HepG2 (cell line): ENCODE data around the gene EZH1. TPM values are rescaled to one million over a fixed set of nuclear protein-coding genes. Genes with fewer than 3 reads are reported as not detected.

Experiments used
- ATAC-seq: fragments of 200-7000 bp; cut with Tn5 transposase; 3 replicates; pipeline ENCODE4 v1.9.1; 2020; ENCODE audit warnings: mild to moderate bottlenecking, moderate library complexity
- BruUV-seq: library from RNA; stranded (reverse); fragments of 400-500 nt; replicated peaks from 2 replicates; lab custom pipeline; 2021; lab: Mats Ljungman, UMichigan
- CTCF ChIA-PET: fragments of 300-600 bp; formaldehyde crosslinking; extraction: SDS; loops from one replicate; lab custom pipeline; 2021; ENCODE audit warnings: low total read pairs, inconsistent platforms, low intra/inter-chr PET ratio; lab: Yijun Ruan, JAX
- POLR2A ChIA-PET: fragments of 350-600 bp; sonication (Branson Sonifier 250); formaldehyde crosslinking; loops from one replicate; lab custom pipeline; 2020; ENCODE audit warnings: antibody characterized with exemption, inconsistent platforms; lab: Yijun Ruan, JAX
- DNase-seq: peaks from one replicate; pipeline ENCODE4 v3.0.0-alpha.2; 2015; ENCODE audit warnings: low spot score
- FAIRE-seq: peaks from 3 replicates; lab custom pipeline; 2011; peaks lifted over from hg19 to GRCh38; lab: Jason Lieb, UNC
- H2AFZ ChIP-seq: one replicate; pipeline ENCODE4 v1.6.1; 2011; ENCODE audit warnings: low read length, inconsistent platforms
- H3K27ac ChIP-seq: fragments of 300-600 bp; 3 replicates; pipeline ENCODE4 v1.8.0; 2011; ENCODE audit warnings: mixed run types, mild to moderate bottlenecking, mixed read lengths, low read length, inconsistent platforms; ENCODE audit not compliant: insufficient read depth; ENCODE audit errors: extremely low read length
- H3K27me3 ChIP-seq, 2 experiments: fragments of 200-600 bp in 1 of 2; 2 replicates in 1 of 2; 3 replicates in 1 of 2; pipeline versions ENCODE4 v1.6.0 to v1.8.0; 2011; ENCODE audit warnings: low read length in 2 of 2, mild to moderate bottlenecking in 2 of 2, moderate library complexity in 2 of 2, inconsistent platforms in 1 of 2; ENCODE audit not compliant: insufficient read depth in 2 of 2, control insufficient read depth in 1 of 2
- H3K36me3 ChIP-seq, 2 experiments: fragments of 200-600 bp in 1 of 2; replicated peaks in 1 of 2; 2 replicates in 1 of 2; 3 replicates in 1 of 2; pipeline versions ENCODE4 v1.5.1 to v1.8.0; 2011; ENCODE audit warnings: low read length in 2 of 2, inconsistent platforms in 1 of 2; ENCODE audit not compliant: insufficient read depth in 2 of 2, control insufficient read depth in 1 of 2
- H3K4me1 ChIP-seq: 2 replicates; pipeline ENCODE4 v1.5.1; 2012; ENCODE audit warnings: low read length, inconsistent platforms; ENCODE audit not compliant: insufficient read depth
- H3K4me2 ChIP-seq: 2 replicates; pipeline ENCODE4 v1.6.0; 2011; ENCODE audit warnings: low read depth, low read length, inconsistent platforms
- H3K4me3 ChIP-seq, 3 experiments: fragments of 200-600 bp in 1 of 3; sonication (generic), shearing (Covaris generic) in 1 of 3; replicated peaks in 1 of 3; 2 replicates each; pipeline ENCODE4 v1.5.1; 2011 to 2016; ENCODE audit warnings: low read length in 3 of 3, inconsistent platforms in 2 of 3, low read depth in 2 of 3, mild to moderate bottlenecking in 2 of 3, control low read depth in 1 of 3, mixed read lengths in 1 of 3; ENCODE audit not compliant: insufficient read depth in 1 of 3
- H3K79me2 ChIP-seq: one replicate; pipeline ENCODE4 v1.6.1; 2011; ENCODE audit warnings: low read length, inconsistent platforms; ENCODE audit not compliant: insufficient read depth
- H3K9ac ChIP-seq: 2 replicates; pipeline ENCODE4 v1.6.0; 2011; ENCODE audit warnings: mild to moderate bottlenecking, low read depth, low read length, inconsistent platforms; ENCODE audit not compliant: insufficient read depth
- H3K9me3 ChIP-seq: 2 replicates; pipeline ENCODE4 v1.5.1; 2012; ENCODE audit warnings: mild to moderate bottlenecking, low read length
- H4K20me1 ChIP-seq: 2 replicates; pipeline ENCODE4 v1.6.0; 2011; ENCODE audit warnings: inconsistent platforms, mild to moderate bottlenecking, low read length, moderate library complexity; ENCODE audit not compliant: insufficient read depth
- AGO2 ChIP-seq: fragments of 200-400 bp; formaldehyde crosslinking; optimal IDR thresholded peaks from 2 replicates; pipeline ENCODE3; 2017; ENCODE audit warnings: mild to moderate bottlenecking, low read depth, low read length, moderate library complexity
- CREB1 ChIP-seq, 2 experiments: fragments of 450-650 bp in 1 of 2; IDR thresholded peaks; 2 replicates each; pipeline ENCODE4 v1.6.1; 2016 to 2017; ENCODE audit warnings: control low read depth in 1 of 2, mild to moderate bottlenecking in 1 of 2, missing compliant biosample characterization in 1 of 2, missing genetic modification characterization in 1 of 2
- JUNB ChIP-seq: sonication (generic); formaldehyde crosslinking; IDR thresholded peaks from 2 replicates; pipeline ENCODE4 v1.8.0; 2022; ENCODE audit warnings: missing genetic modification reagents, mild to moderate bottlenecking, borderline replicate concordance
- KDM5B ChIP-seq: sonication (generic); formaldehyde crosslinking; IDR thresholded peaks from 2 replicates; pipeline ENCODE4 v1.4.0; 2020; ENCODE audit warnings: missing genetic modification reagents, mild to moderate bottlenecking, borderline replicate concordance
- KLF6 ChIP-seq: IDR thresholded peaks from 2 replicates; pipeline ENCODE4 v1.8.0; 2016; ENCODE audit warnings: missing biosample characterization, missing genetic modification reagents
- MBD4 ChIP-seq: IDR thresholded peaks from 2 replicates; pipeline ENCODE4 v1.6.1; 2012; ENCODE audit warnings: low read length, inconsistent platforms, borderline replicate concordance
- PHF20 ChIP-seq: sonication (generic); formaldehyde crosslinking; IDR thresholded peaks from 2 replicates; pipeline ENCODE4 v1.5.0; 2020; ENCODE audit warnings: mild to moderate bottlenecking, missing genetic modification reagents
- RARG ChIP-seq: sonication (generic); formaldehyde crosslinking; IDR thresholded peaks from 2 replicates; pipeline ENCODE4 v1.4.0; 2020; ENCODE audit warnings: low read depth, mild to moderate bottlenecking, missing genetic modification reagents
- RBFOX2 ChIP-seq: fragments of 200-400 bp; formaldehyde crosslinking; IDR thresholded peaks from 2 replicates; pipeline ENCODE4 v1.6.1; 2017; ENCODE audit warnings: low read depth, mild to moderate bottlenecking, low read length
- ZNF143 ChIP-seq: sonication (generic); formaldehyde crosslinking; IDR thresholded peaks from 2 replicates; pipeline ENCODE4 v1.4.0; 2020; ENCODE audit warnings: missing genetic modification reagents
- ZNF225 ChIP-seq: sonication (generic); formaldehyde crosslinking; IDR thresholded peaks from 2 replicates; pipeline ENCODE4 v1.4.0; 2020; ENCODE audit warnings: mild to moderate bottlenecking, missing genetic modification reagents
- ZNF264 ChIP-seq: sonication (generic); formaldehyde crosslinking; IDR thresholded peaks from 2 replicates; pipeline ENCODE4 v1.4.0; 2020; ENCODE audit warnings: missing genetic modification reagents
- ZNF747 ChIP-seq: sonication (generic); formaldehyde crosslinking; IDR thresholded peaks from 2 replicates; pipeline ENCODE4 v1.8.1; 2023; ENCODE audit warnings: missing genetic modification reagents, mild to moderate bottlenecking, borderline replicate concordance
- WGBS: methylation state at CpG from one replicate; pipeline ENCODE4 v1.1.6; 2017; ENCODE audit warnings: low lambda C conversion rate; 5-methylcytosine and 5-hydroxymethylcytosine counted together
- in situ Hi-C: cut with HindIII; loops from 2 replicates; pipeline ENCODE4 v1.10.0; 2017; ENCODE audit warnings: low pct_unique_long_range_greater_than_20kb; ENCODE audit not compliant: extremely low pct_ligation_motif_present
- intact Hi-C: fragments of 100-400 bp; cut with micrococcal nuclease; formaldehyde crosslinking; loops from one replicate; pipeline ENCODE4 v1.10.0; 2022; ENCODE audit not compliant: unreplicated experiment
- polyA plus RNA-seq, 8 experiments: library from polyadenylated mRNA; depleted of rRNA in 3 of 8; stranded (reverse) in 7 of 8; unstranded in 1 of 8; fragments of >200 nt; fragmentation: Illumina TruSeq in 4 of 8; extraction: Trizol in 4 of 8; gene quantifications; 2 replicates each; pipeline versions ENCODE4 v1.2.1 to v1.2.3, GENCODE V29; 2011 to 2016; ENCODE audit warnings: low read depth in 4 of 8, missing spikeins in 1 of 8, mixed read lengths in 1 of 8; ENCODE audit not compliant: insufficient read depth in 1 of 8
- total RNA-seq, 5 experiments: library from RNA; depleted of rRNA; stranded (reverse); fragments of >200 nt; fragmentation: Illumina TruSeq; extraction: Trizol; gene quantifications; 2 replicates each; pipeline ENCODE4 v1.2.3, GENCODE V29; 2016; ENCODE audit warnings: low read depth in 1 of 5
- TF ChIP-seq, protein P1 (sequence below): sonication (generic); formaldehyde crosslinking; IDR thresholded peaks from 2 replicates; pipeline ENCODE4 v1.5.1; 2020; ENCODE audit warnings: mild to moderate bottlenecking, missing genetic modification reagents, moderate library complexity
- TF ChIP-seq, protein P2 (sequence below): sonication (generic); formaldehyde crosslinking; IDR thresholded peaks from 2 replicates; pipeline ENCODE4 v1.9.0; 2022; ENCODE audit warnings: missing genetic modification reagents, mild to moderate bottlenecking, borderline replicate concordance
- TF ChIP-seq, protein P3 (sequence below): sonication (generic); formaldehyde crosslinking; conservative IDR thresholded peaks from 2 replicates; pipeline ENCODE4 v1.8.0; 2022; ENCODE audit warnings: missing genetic modification reagents

Gene EZH1
- total and polyA plus RNA-seq, 2 of the 13 experiments (the other 11 are each of a cell fraction or from before 2014, with no cell fraction given) = 11.6 to 24.0 TPM

DNA sequence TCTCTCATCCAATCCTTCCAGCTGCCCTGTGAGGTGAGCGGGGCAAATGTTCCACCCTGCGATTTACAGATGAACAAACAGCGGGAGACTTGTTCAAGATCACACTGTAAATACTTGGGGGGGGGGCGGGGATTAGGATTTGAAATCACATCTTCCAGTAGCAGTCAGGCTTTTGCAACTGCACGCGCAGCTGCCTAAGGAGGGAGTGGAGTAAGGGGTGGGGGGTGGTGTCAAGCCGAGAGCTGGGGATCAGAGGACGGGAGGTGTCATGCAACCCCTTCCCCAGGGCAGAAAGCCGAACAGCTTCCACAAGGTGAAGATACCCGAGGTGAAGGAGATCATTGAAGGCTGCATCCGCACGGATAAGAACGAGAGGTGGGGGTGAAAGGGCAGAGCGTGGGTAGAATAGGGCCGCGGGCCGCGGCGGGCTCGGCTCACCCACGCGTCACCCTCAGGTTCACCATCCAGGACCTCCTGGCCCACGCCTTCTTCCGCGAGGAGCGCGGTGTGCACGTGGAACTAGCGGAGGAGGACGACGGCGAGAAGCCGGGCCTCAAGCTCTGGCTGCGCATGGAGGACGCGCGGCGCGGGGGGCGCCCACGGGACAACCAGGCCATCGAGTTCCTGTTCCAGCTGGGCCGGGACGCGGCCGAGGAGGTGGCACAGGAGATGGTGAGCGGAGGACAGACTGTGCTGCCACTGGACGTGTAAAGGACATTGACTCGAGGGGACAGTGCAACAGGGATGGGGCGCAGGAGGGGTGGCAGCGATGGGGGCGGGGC is 40.2 kb upstream of the EZH1 start:
- FAIRE-seq (no peak), ATAC-seq (no peak), DNase-seq (no peak)
- ChIA-PET CTCF (no interaction called here), POLR2A (interaction anchor here (3.3 kb wide), 1 partner anchor 13 kb away, joined by 18 read pairs; the partner anchor contains the start of genes CNTD1 and COA3)
- Histone ChIP-seq H3K4me1 (peaks cover 23% of the 10 kb centered on the region), H3K79me2 (peaks cover 23% of the 10 kb centered on the region), H2AFZ (no peak overlapping the region), H3K9me3 (no peaks in the 10 kb centered on the region), H3K27me3 (no peaks in the 10 kb centered on the region; a peak in 1 of 5 replicates), H3K36me3 (peaks cover 19 to 32% of the 10 kb centered on the region in 2 experiments; a peak in 4 of 5 replicates), H3K9ac (no peak overlapping the region), H3K4me2 (no peak overlapping the region), H3K27ac (no peak overlapping the region), H4K20me1 (peaks cover 4% of the 10 kb centered on the region; the same call in 1 of the 2 replicates), H3K4me3 (no peak overlapping the region)
- 97% methylated on average over 52 of the region's 52 CpGs for WGBS
- BruUV-seq = no TSS peak
- intact Hi-C loops (no loop called here), in situ Hi-C loops (no loop called here)
- TF ChIP-seq, protein P1, sequence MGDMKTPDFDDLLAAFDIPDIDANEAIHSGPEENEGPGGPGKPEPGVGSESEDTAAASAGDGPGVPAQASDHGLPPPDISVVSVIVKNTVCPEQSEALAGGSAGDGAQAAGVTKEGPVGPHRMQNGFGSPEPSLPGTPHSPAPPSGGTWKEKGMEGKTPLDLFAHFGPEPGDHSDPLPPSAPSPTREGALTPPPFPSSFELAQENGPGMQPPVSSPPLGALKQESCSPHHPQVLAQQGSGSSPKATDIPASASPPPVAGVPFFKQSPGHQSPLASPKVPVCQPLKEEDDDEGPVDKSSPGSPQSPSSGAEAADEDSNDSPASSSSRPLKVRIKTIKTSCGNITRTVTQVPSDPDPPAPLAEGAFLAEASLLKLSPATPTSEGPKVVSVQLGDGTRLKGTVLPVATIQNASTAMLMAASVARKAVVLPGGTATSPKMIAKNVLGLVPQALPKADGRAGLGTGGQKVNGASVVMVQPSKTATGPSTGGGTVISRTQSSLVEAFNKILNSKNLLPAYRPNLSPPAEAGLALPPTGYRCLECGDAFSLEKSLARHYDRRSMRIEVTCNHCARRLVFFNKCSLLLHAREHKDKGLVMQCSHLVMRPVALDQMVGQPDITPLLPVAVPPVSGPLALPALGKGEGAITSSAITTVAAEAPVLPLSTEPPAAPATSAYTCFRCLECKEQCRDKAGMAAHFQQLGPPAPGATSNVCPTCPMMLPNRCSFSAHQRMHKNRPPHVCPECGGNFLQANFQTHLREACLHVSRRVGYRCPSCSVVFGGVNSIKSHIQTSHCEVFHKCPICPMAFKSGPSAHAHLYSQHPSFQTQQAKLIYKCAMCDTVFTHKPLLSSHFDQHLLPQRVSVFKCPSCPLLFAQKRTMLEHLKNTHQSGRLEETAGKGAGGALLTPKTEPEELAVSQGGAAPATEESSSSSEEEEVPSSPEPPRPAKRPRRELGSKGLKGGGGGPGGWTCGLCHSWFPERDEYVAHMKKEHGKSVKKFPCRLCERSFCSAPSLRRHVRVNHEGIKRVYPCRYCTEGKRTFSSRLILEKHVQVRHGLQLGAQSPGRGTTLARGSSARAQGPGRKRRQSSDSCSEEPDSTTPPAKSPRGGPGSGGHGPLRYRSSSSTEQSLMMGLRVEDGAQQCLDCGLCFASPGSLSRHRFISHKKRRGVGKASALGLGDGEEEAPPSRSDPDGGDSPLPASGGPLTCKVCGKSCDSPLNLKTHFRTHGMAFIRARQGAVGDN (CRISPR knock-in tag) = peak; percentile 16
- TF ChIP-seq RBFOX2 (peak; percentile 86), ZNF264 (CRISPR knock-in tag) (no peak), ZNF747 (CRISPR knock-in tag) (no peak), ZNF143 (CRISPR knock-in tag) (no peak), MBD4 (no peak), JUNB (CRISPR knock-in tag) (no peak), CREB1 (IDR thresholded peaks at IDR 0.05) (no peak), CREB1 (CRISPR knock-in tag; IDR thresholded peaks at IDR 0.05) (no peak), KLF6 (no peak), ZNF225 (CRISPR knock-in tag) (peak; percentile 31; the same call in 1 of the 2 replicates), PHF20 (CRISPR knock-in tag) (no peak), RARG (CRISPR knock-in tag) (no peak), AGO2 (peak; percentile 98), KDM5B (CRISPR knock-in tag) (0 out of 2 replicates have a peak, but pooled peaks have one; percentile 33)
- TF ChIP-seq, protein P2, sequence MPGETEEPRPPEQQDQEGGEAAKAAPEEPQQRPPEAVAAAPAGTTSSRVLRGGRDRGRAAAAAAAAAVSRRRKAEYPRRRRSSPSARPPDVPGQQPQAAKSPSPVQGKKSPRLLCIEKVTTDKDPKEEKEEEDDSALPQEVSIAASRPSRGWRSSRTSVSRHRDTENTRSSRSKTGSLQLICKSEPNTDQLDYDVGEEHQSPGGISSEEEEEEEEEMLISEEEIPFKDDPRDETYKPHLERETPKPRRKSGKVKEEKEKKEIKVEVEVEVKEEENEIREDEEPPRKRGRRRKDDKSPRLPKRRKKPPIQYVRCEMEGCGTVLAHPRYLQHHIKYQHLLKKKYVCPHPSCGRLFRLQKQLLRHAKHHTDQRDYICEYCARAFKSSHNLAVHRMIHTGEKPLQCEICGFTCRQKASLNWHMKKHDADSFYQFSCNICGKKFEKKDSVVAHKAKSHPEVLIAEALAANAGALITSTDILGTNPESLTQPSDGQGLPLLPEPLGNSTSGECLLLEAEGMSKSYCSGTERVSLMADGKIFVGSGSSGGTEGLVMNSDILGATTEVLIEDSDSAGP (CRISPR knock-in tag) = 0 out of 2 replicates have a peak, but pooled peaks have one; percentile 33
- TF ChIP-seq, protein P3, sequence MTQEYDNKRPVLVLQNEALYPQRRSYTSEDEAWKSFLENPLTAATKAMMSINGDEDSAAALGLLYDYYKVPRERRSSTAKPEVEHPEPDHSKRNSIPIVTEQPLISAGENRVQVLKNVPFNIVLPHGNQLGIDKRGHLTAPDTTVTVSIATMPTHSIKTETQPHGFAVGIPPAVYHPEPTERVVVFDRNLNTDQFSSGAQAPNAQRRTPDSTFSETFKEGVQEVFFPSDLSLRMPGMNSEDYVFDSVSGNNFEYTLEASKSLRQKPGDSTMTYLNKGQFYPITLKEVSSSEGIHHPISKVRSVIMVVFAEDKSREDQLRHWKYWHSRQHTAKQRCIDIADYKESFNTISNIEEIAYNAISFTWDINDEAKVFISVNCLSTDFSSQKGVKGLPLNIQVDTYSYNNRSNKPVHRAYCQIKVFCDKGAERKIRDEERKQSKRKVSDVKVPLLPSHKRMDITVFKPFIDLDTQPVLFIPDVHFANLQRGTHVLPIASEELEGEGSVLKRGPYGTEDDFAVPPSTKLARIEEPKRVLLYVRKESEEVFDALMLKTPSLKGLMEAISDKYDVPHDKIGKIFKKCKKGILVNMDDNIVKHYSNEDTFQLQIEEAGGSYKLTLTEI (CRISPR knock-in tag) = no peak
